Measurements from ENCODE around the gene POU3F2. TPM values are rescaled to one million over a fixed set of nuclear protein-coding genes. Genes with fewer than 3 reads are reported as not detected.

The POU3F2 gene
- polyA plus RNA-seq, 2 of the 4 experiments (the other 2 are of a cell fraction) = not detected

GRCh38 chr6:98845211-98846020 is 11.0 kb downstream of the POU3F2 start (continued):
- peak; percentile 45 for TF ChIP-seq MAX (IDR thresholded peaks at IDR 0.05)
- TF ChIP-seq ATOH8 (CRISPR knock-in tag; IDR thresholded peaks at IDR 0.05; ENCODE audit: low read depth) = no peak
- no peak for TF ChIP-seq ZC3H11A (IDR thresholded peaks at IDR 0.05)
- no peak for TF ChIP-seq TP53 (CRISPR knock-in tag; IDR thresholded peaks at IDR 0.05)
- TF ChIP-seq RAD21 (conservative IDR thresholded peaks at IDR 0.05 in 1 of 2, IDR thresholded peaks at IDR 0.05 in 1 of 2) = peak; percentile 79 to 84
- no peak for TF ChIP-seq RCOR1 (IDR thresholded peaks at IDR 0.05; ENCODE audit: low read depth, low read length)
- no peak for TF ChIP-seq FOSB (CRISPR knock-in tag; IDR thresholded peaks at IDR 0.05)
- no peak for TF ChIP-seq NPAS2 (CRISPR knock-in tag; IDR thresholded peaks at IDR 0.05; ENCODE audit: borderline replicate concordance)
- no peak for TF ChIP-seq JUN (IDR thresholded peaks at IDR 0.05)
- peak; percentile 48; the same call in 1 of the 2 replicates for TF ChIP-seq E2F6 (IDR thresholded peaks at IDR 0.05; ENCODE audit: borderline replicate concordance, low read depth)
- no peak for TF ChIP-seq KDM5A (IDR thresholded peaks at IDR 0.05)
- TF ChIP-seq EP300 (IDR thresholded peaks at IDR 0.05) = no peak
- TF ChIP-seq SMC3 (IDR thresholded peaks at IDR 0.05) = peak; percentile 60
- TF ChIP-seq HOXB13 (CRISPR knock-in tag; IDR thresholded peaks at IDR 0.05; ENCODE audit: low read depth) = no peak
- TF ChIP-seq HOXA7 (CRISPR knock-in tag; IDR thresholded peaks at IDR 0.05) = no peak
- no peak for TF ChIP-seq ELK1 (IDR thresholded peaks at IDR 0.05; ENCODE audit: low read depth, low read length)
- TF ChIP-seq RARB (CRISPR knock-in tag; IDR thresholded peaks at IDR 0.05) = no peak
- no peak for TF ChIP-seq CBX8 (IDR thresholded peaks at IDR 0.05)
- TF ChIP-seq POLR2AphosphoS2 (conservative IDR thresholded peaks at IDR 0.05; ENCODE audit: low read length) = no peak
- no peak for TF ChIP-seq CEBPB (IDR thresholded peaks at IDR 0.05)
- no peak for TF ChIP-seq MAFK (IDR thresholded peaks at IDR 0.05; ENCODE audit: partially characterized antibody)

GRCh38 chr6:98846021-98846380 is 11.6 kb downstream of the POU3F2 start:
- Histone ChIP-seq H3K4me2 (peak overlapping the region; percentile 94; the same call in 2 of the 3 replicates), H3K4me1 (peaks cover 5% of the 10 kb centered on the region; the same call in 1 of the 3 replicates), H3K4me3 (no peak overlapping the region), H3K27ac (no peak overlapping the region), H3K9me3 (no peaks in the 10 kb centered on the region)
- POLR2A ChIA-PET = no interaction called here
- CTCF ChIA-PET = interaction anchor here (1.0 kb wide), 2 partner anchors 9 to 13 kb away, joined by 3 to 6 read pairs; no protein-coding TSS in a partner anchor
- TF ChIP-seq RCOR1 (IDR thresholded peaks at IDR 0.05; ENCODE audit: low read depth, low read length) = no peak
- no peak for TF ChIP-seq EHF (CRISPR knock-in tag; IDR thresholded peaks at IDR 0.05)
- no peak for TF ChIP-seq CHD2 (IDR thresholded peaks at IDR 0.05; ENCODE audit: low read length, partially characterized antibody)
- no peak for TF ChIP-seq ELK1 (IDR thresholded peaks at IDR 0.05; ENCODE audit: low read depth, low read length)
- no peak for TF ChIP-seq TFCP2L1 (CRISPR knock-in tag; IDR thresholded peaks at IDR 0.05)
- no peak for TF ChIP-seq RARB (CRISPR knock-in tag; IDR thresholded peaks at IDR 0.05)
- TF ChIP-seq MAZ (IDR thresholded peaks at IDR 0.05; ENCODE audit: borderline replicate concordance, low read depth, low read length) = no peak
- no peak for TF ChIP-seq HOXB5 (CRISPR knock-in tag; IDR thresholded peaks at IDR 0.05)
- no peak for TF ChIP-seq KDM5A (IDR thresholded peaks at IDR 0.05)
- no peak for TF ChIP-seq NR3C1 (IDR thresholded peaks at IDR 0.05)
- TF ChIP-seq KDM1A (IDR thresholded peaks at IDR 0.05; ENCODE audit: low read depth) = no peak
- no peak for TF ChIP-seq EP300 (IDR thresholded peaks at IDR 0.05)
- TF ChIP-seq POLR2AphosphoS2 (conservative IDR thresholded peaks at IDR 0.05; ENCODE audit: low read length) = no peak
- no peak for TF ChIP-seq CTCF (IDR thresholded peaks at IDR 0.05)
- ATAC-seq = no peak
- no peak for FAIRE-seq
- no peak for DNase-seq (ENCODE audit: low read depth in 1 of 2, low spot score in 1 of 2)
- 65% methylated on average over 3 of the region's 3 CpGs for WGBS (ENCODE audit: missing lambda C conversion rate)
